ENCODE data around the gene ALOXE3.

Gene ALOXE3

GRCh38 chr17:8141741-8142140 is 23.4 kb upstream of the ALOXE3 start:
- no peak for DNase-seq

DNA sequence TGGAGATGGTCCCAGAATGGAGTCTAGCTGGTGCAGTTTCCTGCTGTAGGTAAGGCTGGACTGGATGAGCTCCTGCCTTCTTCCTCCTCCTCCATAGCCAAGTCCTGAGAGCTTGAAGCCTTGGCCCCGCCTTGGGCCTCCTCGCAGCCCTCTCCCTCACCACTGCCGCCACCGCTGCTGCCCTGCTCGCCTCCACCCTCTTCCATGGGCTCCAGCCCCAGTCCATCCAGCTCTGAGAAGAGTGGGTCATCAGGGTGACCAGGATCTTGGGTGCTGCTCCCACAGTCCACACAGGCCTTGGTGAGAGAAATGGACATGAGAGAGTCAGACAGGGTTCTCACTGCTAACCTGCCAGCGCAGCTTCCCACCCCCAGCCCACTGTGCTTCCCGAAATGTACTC is 22.7 kb upstream of the ALOXE3 start:
- DNase-seq, result no peak

GRCh38 chr17:8140065-8141029 is 22.0 kb upstream of the ALOXE3 start:
- DNase-seq, result no peak

- DNase-seq, result peak; percentile 92
Measured at GRCh38 chr17:8138672-8139371, 20.5 kb upstream of the ALOXE3 start.

- DNase-seq, result no peak
Measured at GRCh38 chr17:8138374-8138671, 20.0 kb upstream of the ALOXE3 start.

DNA sequence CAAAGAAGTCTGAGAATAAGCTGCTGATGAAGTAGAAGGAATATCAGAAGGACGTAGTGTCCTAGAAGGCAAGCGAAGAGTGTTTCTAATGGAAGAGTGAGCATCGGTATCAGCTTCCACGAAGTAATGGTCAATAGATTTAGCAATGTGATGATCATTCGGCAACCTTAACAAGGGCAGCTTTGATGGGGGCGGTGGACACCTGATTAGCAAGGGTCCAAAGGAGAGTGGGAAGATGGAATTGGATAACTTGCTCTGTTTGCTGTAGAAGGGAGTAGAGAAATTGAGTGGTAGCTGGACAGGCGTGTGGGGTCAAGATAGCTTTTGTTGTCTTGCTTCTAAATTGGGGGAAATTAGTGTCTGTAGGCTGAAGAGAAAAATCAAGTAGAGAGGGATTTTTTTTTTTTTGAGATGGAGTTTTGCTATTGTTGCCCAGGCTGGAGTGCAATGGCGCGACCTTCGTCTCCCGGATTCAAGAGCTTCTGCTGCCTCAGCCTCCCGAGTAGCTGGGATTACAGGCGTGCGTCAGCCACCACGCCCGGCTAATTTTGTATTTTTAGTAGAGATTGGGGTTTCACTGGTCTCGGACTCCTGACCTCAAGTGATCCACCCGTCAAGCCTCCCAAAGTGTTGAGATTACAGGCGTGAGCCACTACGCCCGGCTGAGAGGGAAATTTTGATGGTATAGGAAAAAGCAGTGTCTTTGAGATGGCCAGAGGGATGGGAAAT is 19.5 kb upstream of the ALOXE3 start:
- no peak for DNase-seq

- no peak for DNase-seq
Measured at GRCh38 chr17:8133941-8134340, 15.6 kb upstream of the ALOXE3 start.

DNA sequence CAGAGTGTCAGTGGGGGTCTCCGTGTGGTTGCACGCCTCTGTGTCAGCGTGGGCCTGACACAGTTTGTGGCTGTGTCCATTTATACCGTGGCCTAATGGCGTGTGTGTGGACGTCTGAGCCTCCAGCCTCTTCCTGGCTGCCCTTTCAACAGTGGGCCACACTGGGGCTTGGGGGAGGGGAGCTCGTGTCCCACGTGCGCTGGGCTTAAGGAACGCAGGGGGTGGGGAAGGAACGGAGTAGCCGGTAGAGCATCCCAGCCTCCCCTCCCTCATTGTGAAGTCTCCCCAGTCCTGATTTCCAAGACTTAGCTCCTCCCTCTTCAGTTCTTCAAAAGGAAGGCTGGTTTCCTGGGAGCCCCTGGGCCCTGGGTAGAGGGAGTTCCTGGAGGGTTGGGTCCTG is 15.1 kb upstream of the ALOXE3 start:
- DNase-seq, result no peak

GRCh38 chr17:8131844-8132441 is 13.6 kb upstream of the ALOXE3 start:
- no peak for DNase-seq

DNA sequence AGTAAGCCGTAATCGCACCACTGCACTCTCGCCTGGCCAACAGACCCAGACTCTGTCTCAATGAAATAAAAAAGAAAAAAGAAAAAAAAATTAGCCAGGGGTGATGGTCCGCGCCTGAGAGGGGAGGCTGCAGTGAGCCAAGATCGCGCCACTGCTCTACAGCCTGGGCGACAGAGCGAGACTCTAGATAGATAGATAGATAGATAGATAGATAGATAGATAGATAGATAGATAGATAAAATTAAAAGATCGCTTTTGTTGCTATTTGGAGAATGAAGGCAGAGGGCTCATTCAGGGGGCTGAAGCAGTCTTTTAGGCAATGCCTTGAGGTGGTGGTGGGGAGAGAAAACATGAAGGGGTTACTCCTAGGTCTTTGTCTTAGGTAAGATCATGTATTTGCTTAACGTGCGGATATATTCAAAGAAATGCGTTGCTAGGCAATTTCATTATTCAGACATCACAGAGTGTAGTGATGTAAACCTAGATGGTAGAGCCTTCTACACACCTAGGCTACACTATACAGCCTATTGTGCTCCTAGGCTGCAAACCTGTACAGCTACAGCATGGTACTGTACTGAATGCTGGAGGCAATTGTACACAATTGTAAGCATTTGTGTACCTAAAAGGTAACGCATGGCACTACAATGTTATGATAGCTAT is 9.9 kb upstream of the ALOXE3 start:
- DNase-seq, result no peak

DNA sequence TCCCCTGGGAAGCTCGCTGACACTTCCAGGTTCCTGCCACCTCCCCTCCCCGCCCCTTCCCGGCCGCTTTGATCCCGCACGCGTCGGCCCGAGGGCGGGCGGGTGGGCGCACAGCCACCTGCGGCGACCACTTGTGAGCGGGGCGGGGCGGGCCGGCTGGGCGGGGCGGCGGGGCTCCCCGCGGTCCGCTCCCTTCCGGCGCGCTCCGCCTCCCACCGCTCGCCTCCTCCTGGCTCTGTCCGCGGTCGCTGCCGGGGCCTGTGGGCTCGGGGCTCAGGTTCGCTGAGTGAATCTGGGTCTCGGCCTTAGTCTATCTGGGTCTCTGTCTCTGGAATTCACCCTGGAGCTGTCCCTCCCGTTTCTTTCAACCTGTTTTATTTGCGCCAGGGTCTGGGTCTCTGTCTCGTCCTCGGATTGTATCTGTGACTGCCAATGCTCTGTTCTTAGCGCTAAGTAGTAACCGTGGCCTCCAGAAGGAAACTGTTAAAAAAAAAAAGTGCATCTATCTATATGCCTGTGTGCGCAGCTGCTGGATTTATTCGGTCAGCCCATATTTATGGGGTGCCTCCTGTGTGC is 8.3 kb upstream of the ALOXE3 start:
- DNase-seq, result peak; percentile 27

GRCh38 chr17:8125947-8126490 is 7.7 kb upstream of the ALOXE3 start:
- peak; percentile 29 for DNase-seq

DNA sequence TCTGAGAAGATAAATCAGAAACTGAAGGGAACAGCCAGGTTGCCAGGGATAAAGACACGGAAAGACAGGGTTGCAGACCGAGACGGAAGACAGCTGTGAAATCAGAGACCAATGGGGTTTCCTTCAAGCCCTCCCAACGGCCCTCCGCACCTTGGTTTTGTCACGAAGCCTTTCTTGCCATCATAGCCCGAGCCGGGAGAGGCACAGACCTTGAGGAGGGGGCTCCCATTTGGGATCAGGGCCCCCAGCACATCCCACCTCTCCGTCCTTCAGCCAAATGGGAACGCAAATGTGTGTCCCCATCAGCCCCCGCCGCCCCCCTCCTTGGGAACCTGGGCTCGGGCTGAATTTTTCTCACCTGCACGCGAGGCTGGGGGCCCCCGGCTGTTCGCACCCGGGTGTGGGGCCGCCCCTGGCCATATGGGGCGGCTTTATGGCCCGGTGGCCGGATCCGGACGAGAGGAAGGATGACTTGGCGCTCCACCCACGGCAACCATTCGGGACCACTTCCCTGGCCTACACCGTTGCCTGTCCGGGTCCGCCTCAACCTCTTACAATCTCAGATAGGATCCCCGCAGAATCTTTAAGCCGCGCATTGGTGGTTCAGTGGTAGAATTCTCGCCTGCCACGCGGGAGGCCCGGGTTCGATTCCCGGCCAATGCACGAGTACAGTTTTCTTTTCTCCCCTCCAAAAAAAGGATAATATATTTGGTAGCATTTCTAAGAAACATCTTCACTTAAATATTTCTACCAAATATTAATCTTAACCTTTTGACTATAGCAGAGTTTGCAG is 7.0 kb upstream of the ALOXE3 start:
- DNase-seq, result peak; percentile 58

DNA sequence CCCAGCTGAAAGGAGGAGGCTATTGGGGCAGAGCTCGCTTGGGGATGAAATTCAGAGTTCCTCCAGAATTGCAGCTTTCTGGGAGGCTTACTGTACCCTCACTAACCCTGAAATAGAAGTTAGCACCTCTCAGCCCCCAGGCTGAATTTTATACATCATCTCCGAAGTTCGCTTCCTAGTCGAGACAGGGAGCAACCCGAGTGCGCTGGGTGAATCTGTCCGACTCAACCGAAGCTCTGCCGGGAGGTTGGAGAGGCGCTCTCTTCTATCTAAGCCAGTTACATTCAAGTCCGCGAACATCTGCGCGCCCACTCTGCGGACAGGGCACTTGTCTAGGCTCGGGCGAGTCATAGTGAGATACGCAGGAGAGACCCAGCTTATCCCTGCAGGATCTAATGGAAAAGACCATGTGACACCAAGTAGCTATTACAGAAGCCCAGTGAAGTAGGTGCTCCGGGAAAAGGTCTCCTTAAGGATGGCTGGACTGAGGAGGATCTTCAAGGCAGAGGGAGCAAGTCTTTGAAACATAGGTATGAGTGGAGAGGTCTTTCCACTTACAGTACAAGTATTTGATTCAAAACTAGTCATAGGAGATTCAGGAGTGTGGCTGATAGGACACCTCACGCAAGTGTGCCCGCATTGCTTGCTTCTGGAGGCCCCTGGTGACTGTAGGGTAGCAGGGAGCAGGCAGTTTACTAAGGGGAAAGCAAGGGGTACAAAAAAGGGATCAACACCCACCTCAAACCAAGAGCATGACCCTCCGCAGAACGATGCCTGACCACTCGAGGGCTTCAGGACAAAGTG is 6.2 kb upstream of the ALOXE3 start:
- no peak for DNase-seq

- DNase-seq, result no peak
Measured at GRCh38 chr17:8123695-8124349, 5.5 kb upstream of the ALOXE3 start, which contains the start of gene HES7. Gene HES7, minus strand, starts transcription at chr17:8124106. Its CDS starts 22 bp downstream, at chr17:8124084.

DNA sequence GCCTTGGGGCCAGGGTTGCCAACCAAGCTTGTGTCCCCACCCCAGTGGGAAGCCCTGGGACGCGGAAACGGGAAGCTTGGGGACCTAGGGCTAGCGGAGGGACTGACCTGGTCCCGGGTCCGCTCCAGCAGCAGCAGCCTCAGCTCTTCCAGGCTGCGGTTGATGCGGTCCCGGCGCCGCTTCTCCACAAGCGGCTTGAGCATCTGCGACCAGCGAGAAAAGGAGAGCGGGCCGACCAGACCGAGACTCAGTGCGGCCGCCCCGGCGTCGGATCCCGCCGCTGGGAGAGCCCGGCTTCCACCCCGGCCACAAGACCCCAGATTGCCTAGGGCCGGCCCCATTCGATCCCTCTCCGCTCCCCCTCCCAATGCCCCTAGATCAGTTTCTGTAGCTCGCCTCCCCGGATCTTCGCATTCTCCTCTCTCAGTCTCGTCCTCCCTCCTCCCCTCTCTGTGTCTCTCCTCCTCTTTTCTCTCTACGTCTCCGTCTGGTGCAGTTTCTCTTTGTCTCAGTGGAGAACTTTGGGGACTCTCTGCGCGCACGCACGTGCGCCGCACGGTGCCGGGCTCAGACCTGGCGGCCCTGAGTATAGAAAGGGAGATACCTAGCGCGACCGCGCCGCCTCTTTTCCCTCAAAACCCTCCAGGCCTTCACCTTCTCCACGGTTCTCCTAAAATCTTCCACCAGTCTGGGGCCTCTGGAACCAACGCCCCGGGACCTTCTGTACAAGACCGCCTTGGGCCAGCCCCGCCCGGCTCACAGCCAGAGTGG is 4.8 kb upstream of the ALOXE3 start:
- no peak for DNase-seq

- DNase-seq, result no peak
Measured at GRCh38 chr17:8122422-8122923, 4.2 kb upstream of the ALOXE3 start.

- no peak for DNase-seq
Measured at GRCh38 chr17:8121681-8122421, 3.5 kb upstream of the ALOXE3 start.
